ENCODE measurements around the gene KMT2E.

Gene KMT2E

DNA sequence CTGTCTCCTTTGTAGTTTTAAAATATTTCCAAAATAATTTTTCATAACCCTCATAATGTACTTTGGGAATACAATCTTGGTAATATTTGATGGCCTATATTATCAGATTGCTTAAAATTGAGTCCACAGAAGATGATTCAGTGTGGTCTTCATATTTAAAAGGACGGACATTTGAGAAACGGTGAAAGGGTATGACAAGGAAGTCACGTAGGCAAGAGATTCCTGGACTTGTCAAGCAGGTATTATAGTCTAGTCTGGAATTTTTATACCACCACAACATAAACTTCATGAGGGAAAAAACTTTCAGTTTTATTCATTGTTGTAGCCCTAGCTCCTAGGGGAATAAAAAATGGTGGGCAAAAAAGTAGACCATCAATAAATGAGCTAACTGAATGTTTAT is 82.3 kb downstream of the KMT2E start:
- H3K79me2 ChIP-seq, result peaks cover 9% of the 10 kb centered on the region
- no peak overlapping the region for H3K4me2 ChIP-seq (ENCODE audit: low read length)
- H3K4me3 ChIP-seq (ENCODE audit: low read depth, low read length), result no peak overlapping the region
- no peak overlapping the region for H2AFZ ChIP-seq
- TF ChIP-seq CTCF (IDR thresholded peaks at IDR 0.05), result no peak
- no peak overlapping the region for H3K27ac ChIP-seq
- H3K4me1 ChIP-seq, result peaks cover 3% of the 10 kb centered on the region
- H3K27me3 ChIP-seq (ENCODE audit: control insufficient read depth, insufficient read depth, low read length), result no peaks in the 10 kb centered on the region
- H3K9me3 ChIP-seq (ENCODE audit: control insufficient read depth, low read length), result no peaks in the 10 kb centered on the region
- no peaks in the 10 kb centered on the region for H3K36me3 ChIP-seq (ENCODE audit: control insufficient read depth, insufficient read depth, low read length)
- H3K9ac ChIP-seq, result no peak overlapping the region

GRCh38 chr7:105097619-105098018 is 83.6 kb downstream of the KMT2E start:
- no peak overlapping the region for H3K9ac ChIP-seq
- no peaks in the 10 kb centered on the region for H3K36me3 ChIP-seq (ENCODE audit: control insufficient read depth, insufficient read depth, low read length)
- H3K4me1 ChIP-seq, result peaks cover 3% of the 10 kb centered on the region
- peaks cover 3% of the 10 kb centered on the region for H3K79me2 ChIP-seq
- no peak overlapping the region for H2AFZ ChIP-seq
- no peaks in the 10 kb centered on the region for H3K27me3 ChIP-seq (ENCODE audit: control insufficient read depth, insufficient read depth, low read length)
- no peak overlapping the region for H3K4me3 ChIP-seq (ENCODE audit: low read depth, low read length)
- no peak overlapping the region for H3K4me2 ChIP-seq (ENCODE audit: low read length)
- no peak for TF ChIP-seq CTCF (IDR thresholded peaks at IDR 0.05)
- no peak overlapping the region for H3K27ac ChIP-seq
- no peaks in the 10 kb centered on the region for H3K9me3 ChIP-seq (ENCODE audit: control insufficient read depth, low read length)

- Histone ChIP-seq H3K9ac (no peak overlapping the region), H3K27me3 (ENCODE audit: control insufficient read depth, insufficient read depth, low read length) (no peaks in the 10 kb centered on the region), H3K27ac (no peak overlapping the region), H3K4me2 (ENCODE audit: low read length) (no peak overlapping the region), H3K36me3 (ENCODE audit: control insufficient read depth, insufficient read depth, low read length) (no peaks in the 10 kb centered on the region), H3K4me1 (peaks cover 3% of the 10 kb centered on the region), H2AFZ (no peak overlapping the region), H3K9me3 (ENCODE audit: control insufficient read depth, low read length) (no peaks in the 10 kb centered on the region), H3K79me2 (peaks cover 3% of the 10 kb centered on the region), H3K4me3 (ENCODE audit: low read depth, low read length) (no peak overlapping the region)
- no peak for TF ChIP-seq CTCF (IDR thresholded peaks at IDR 0.05)
Observed at GRCh38 chr7:105098863-105099515, 85.0 kb downstream of the KMT2E start.

DNA sequence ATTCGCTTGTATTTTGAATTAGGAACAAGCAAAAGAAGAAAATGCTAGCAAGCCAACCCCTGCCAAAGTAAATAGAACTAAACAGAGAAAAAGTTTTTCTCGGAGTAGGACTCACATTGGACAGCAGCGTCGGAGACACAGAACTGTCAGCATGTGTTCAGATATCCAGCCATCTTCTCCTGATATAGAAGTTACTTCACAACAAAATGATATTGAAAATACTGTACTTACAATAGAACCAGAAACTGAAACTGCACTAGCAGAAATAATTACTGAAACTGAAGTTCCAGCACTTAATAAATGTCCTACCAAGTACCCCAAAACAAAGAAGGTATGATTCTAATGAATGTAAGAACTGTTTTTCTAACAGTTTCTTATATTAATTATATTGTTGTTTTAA is 87.9 kb downstream of the KMT2E start:
- TF ChIP-seq CTCF (IDR thresholded peaks at IDR 0.05), result no peak
- no peak overlapping the region for H3K4me3 ChIP-seq (ENCODE audit: low read depth, low read length)
- no peak overlapping the region for H3K27ac ChIP-seq
- H3K79me2 ChIP-seq, result peaks cover 3% of the 10 kb centered on the region
- no peaks in the 10 kb centered on the region for H3K4me1 ChIP-seq
- H3K4me2 ChIP-seq (ENCODE audit: low read length), result no peak overlapping the region
- H3K9ac ChIP-seq, result no peak overlapping the region
- no peaks in the 10 kb centered on the region for H3K9me3 ChIP-seq (ENCODE audit: control insufficient read depth, low read length)
- H3K36me3 ChIP-seq (ENCODE audit: control insufficient read depth, insufficient read depth, low read length), result no peaks in the 10 kb centered on the region
- H3K27me3 ChIP-seq (ENCODE audit: control insufficient read depth, insufficient read depth, low read length), result no peaks in the 10 kb centered on the region
- no peak overlapping the region for H2AFZ ChIP-seq
